Esophagus squamous epithelium (tissue), 4 donors: ENCODE data around the gene CCDC80.

Experiments
- POLR2A ChIP-seq, 4 donors: fragments of 450-650 bp; IDR thresholded peaks; one replicate each; pipeline ENCODE4 v1.6.1; 2017; ENCODE audit warnings: antibody characterized with exemption in 4 of 4, mild to moderate bottlenecking in 4 of 4, moderate library complexity in 3 of 4
- TF ChIP-seq, protein P1 (sequence below), 6 experiments: fragments of 450-650 bp in 4 of 6; fragments of 200-600 bp in 2 of 6; sonication (generic) in 2 of 6; IDR thresholded peaks; one replicate each; pipeline ENCODE4 v1.5.1; 2016 to 2019; ENCODE audit warnings: antibody characterized with exemption in 6 of 6, mild to moderate bottlenecking in 4 of 6, moderate library complexity in 4 of 6

DNA sequence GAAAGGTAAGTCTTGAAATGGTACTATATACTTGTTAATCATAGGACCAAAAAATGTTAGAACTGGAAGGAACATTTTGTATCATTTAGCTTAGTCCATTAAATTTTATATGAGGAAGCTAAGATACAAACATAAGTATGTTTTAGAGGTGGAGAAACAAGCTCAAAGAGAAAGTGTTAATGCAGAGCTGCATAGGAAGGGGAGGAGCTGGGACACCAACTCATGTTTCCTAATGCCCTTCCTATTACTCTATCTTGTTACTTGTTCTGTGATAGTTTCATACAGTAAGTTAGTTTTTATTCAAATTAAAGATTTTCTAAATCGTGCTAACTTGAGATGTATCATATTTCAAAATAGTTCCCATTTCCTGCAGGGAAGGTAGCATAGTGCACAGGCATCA, 71.7 kb downstream of the CCDC80 start:
- TF ChIP-seq, protein P1, sequence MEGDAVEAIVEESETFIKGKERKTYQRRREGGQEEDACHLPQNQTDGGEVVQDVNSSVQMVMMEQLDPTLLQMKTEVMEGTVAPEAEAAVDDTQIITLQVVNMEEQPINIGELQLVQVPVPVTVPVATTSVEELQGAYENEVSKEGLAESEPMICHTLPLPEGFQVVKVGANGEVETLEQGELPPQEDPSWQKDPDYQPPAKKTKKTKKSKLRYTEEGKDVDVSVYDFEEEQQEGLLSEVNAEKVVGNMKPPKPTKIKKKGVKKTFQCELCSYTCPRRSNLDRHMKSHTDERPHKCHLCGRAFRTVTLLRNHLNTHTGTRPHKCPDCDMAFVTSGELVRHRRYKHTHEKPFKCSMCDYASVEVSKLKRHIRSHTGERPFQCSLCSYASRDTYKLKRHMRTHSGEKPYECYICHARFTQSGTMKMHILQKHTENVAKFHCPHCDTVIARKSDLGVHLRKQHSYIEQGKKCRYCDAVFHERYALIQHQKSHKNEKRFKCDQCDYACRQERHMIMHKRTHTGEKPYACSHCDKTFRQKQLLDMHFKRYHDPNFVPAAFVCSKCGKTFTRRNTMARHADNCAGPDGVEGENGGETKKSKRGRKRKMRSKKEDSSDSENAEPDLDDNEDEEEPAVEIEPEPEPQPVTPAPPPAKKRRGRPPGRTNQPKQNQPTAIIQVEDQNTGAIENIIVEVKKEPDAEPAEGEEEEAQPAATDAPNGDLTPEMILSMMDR (IDR thresholded peaks at IDR 0.05), result no peak
- TF ChIP-seq POLR2A (IDR thresholded peaks at IDR 0.05), result no peak
